C4-2B (cell line): ENCODE measurements around the gene PTPRN2.
"Not testable (repeated sequence)": the region's sequence is repeated elsewhere in the genome, so short reads cannot be mapped to it uniquely, and the experiment has no call there.

ENCODE experiments used
- H3K27ac ChIP-seq: fragments of 450-650 bp; 2 replicates; pipeline ENCODE4 v1.5.1; 2017
- ZFX ChIP-seq: fragments of 450-650 bp; IDR thresholded peaks from 2 replicates; pipeline ENCODE4 v1.6.1; 2017
- TF ChIP-seq, protein P1 (sequence below): fragments of 450-650 bp; conservative IDR thresholded peaks from 2 replicates; pipeline ENCODE4 v1.5.1; 2017; ENCODE audit warnings: mild to moderate bottlenecking

The PTPRN2 gene

DNA sequence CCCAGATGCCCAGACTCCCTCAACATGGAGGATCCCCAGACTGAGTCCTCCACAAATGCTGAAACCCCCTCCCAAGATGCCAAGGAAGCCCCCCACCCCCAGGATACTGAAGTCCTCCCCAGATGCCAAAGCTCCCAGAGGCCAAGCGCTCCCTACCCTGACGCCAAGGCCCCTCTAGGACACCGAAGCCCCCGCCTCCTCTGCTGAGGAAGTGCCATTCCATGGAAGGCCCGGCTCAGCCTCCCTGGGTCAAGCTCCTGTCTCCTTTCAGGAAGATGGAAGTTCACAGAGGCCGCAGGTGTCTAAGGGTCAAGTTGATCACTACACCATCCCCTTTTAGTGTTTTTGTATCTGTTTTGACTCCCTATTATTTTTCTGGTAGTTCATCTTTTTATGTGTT, 644.1 kb downstream of the PTPRN2 start:
- no peak overlapping the region for H3K27ac ChIP-seq
- TF ChIP-seq ZFX: no peak
- TF ChIP-seq, protein P1, sequence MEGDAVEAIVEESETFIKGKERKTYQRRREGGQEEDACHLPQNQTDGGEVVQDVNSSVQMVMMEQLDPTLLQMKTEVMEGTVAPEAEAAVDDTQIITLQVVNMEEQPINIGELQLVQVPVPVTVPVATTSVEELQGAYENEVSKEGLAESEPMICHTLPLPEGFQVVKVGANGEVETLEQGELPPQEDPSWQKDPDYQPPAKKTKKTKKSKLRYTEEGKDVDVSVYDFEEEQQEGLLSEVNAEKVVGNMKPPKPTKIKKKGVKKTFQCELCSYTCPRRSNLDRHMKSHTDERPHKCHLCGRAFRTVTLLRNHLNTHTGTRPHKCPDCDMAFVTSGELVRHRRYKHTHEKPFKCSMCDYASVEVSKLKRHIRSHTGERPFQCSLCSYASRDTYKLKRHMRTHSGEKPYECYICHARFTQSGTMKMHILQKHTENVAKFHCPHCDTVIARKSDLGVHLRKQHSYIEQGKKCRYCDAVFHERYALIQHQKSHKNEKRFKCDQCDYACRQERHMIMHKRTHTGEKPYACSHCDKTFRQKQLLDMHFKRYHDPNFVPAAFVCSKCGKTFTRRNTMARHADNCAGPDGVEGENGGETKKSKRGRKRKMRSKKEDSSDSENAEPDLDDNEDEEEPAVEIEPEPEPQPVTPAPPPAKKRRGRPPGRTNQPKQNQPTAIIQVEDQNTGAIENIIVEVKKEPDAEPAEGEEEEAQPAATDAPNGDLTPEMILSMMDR: no peak

GRCh38 chr7:157941210-157941609, 646.4 kb downstream of the PTPRN2 start:
- TF ChIP-seq, protein P1: no peak
- TF ChIP-seq ZFX: no peak
- no peak overlapping the region for H3K27ac ChIP-seq

DNA sequence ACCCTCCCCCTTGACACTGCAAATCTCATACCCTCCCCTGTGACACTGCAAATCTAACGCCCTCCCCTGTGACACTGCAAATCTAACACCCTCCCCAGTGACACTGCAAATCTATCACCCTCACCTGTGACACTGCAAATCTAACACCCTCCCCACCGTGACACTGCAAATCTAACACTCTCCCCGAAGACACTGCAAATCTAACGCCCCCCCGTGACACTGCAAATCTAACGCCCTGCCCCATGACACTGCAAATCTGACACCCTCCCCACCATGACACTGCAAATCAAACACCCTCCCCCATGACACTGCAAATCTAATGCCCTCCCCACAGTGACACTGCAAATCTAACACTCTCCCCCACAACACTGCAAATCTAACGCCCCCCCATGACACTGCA, 647.1 kb downstream of the PTPRN2 start:
- no peak overlapping the region for H3K27ac ChIP-seq
- TF ChIP-seq ZFX: no peak
- TF ChIP-seq, protein P1: no peak

- H3K27ac ChIP-seq: no peak overlapping the region
- no peak for TF ChIP-seq ZFX
- TF ChIP-seq, protein P1: no peak
Observed at GRCh38 chr7:157938211-157938610, 649.4 kb downstream of the PTPRN2 start.

DNA sequence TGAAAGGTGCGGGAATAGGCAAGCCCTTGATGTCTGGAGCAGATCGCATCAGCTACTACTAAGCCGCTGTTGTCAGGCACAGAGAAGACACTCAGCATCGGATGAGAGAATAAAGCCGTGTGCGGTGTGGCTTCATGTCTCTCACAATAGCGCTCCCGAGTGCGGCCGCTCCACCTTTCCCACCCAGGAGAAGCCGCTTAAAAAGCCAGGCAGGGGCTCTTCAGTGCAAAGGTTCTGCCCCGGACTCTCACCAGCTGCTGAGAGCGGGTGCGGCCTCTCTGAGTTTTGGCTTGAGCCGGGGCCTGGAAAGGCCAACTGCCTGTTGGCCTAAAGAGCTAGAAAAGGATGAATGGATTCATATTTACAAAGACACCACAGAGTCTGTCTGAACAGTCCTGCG, 650.2 kb downstream of the PTPRN2 start:
- TF ChIP-seq ZFX: no peak
- TF ChIP-seq, protein P1: no peak
- no peak overlapping the region for H3K27ac ChIP-seq

- TF ChIP-seq ZFX: no peak
- TF ChIP-seq, protein P1: no peak
- H3K27ac ChIP-seq: no peak overlapping the region
Observed at GRCh38 chr7:157936976-157937375, 650.6 kb downstream of the PTPRN2 start.

DNA sequence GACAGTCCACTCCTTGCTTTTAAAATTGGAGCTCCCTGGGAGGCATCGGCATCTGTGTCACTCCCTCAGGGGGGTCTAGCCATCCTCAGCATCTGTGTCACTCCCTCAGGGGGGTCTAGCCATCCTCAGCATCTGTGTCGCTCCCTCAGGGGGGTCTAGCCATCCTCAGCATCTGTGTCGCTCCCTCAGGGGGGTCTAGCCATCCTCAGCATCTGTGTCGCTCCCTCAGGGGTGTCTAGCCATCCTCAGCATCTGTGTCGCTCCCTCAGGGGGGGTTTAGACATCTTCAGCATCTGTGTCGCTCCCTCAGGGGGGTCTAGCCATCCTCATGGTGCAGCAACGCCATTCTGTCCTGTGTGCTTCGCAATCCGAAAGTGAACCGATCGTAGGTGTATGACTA, 651.9 kb downstream of the PTPRN2 start:
- H3K27ac ChIP-seq: not testable (repeated sequence)

DNA sequence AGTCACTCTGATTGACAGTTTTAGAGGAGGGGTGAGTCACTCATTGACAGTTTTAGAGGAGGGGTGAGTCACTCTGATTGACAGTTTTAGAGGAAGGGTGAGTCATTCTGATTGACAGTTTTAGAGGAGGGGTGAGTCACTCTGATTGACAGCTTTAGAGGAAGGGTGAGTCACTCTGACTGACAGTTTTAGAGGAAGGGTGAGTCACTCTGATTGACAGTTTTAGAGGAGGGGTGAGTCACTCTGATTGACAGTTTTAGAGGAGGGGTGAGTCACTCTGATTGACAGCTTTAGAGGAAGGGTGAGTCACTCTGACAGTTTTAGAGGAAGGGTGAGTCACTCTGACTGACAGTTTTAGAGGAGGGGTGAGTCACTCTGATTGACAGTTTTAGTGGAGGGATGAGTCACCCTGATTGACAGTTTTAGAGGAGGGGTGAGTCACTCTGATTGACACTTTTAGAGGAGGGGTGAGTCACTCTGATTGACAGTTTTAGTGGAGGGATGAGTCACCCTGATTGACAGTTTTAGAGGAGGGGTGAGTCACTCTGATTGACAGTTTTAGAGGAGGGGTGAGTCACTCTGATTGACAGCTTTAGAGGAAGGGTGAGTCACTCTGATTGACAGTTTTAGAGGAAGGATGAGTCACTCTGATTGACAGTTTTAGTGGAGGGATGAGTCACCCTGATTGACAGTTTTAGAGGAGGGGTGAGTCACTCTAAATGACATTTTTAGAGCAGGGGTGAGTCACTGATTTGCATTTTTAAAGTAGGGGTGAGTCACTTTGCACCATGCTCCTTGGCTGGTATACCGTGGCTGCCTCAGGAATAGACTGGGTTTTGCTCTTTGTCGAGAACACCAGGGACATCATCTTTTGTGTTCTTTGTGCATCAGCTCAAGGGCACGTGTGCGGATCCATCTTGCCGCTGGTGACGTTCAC, 654.1 kb downstream of the PTPRN2 start:
- H3K27ac ChIP-seq: not testable (repeated sequence)
